Glutamatergic neuron (in vitro differentiated cells): ENCODE data around the gene MICAL3. TPM values are rescaled to one million over a fixed set of nuclear protein-coding genes. Genes with fewer than 3 reads are reported as not detected.
A peak's percentile ranks its signal among the peaks of the same experiment; 100 is the strongest.

Experiments used
- DNase-seq: peaks from one replicate; pipeline ENCODE4 v3.0.0; 2022
- H3K27ac Mint-ChIP-seq: one replicate; pipeline ENCODE4 v1.8.0; 2020; ENCODE audit warnings: mild to moderate bottlenecking, mixed read lengths, inconsistent platforms; ENCODE audit not compliant: unreplicated experiment
- H3K27me3 Mint-ChIP-seq: one replicate; pipeline ENCODE4 v1.8.0; 2020; ENCODE audit warnings: mild to moderate bottlenecking, moderate library complexity, mixed read lengths, inconsistent platforms; ENCODE audit not compliant: unreplicated experiment
- H3K36me3 Mint-ChIP-seq: one replicate; pipeline ENCODE4 v1.8.0; 2020; ENCODE audit warnings: mild to moderate bottlenecking, mixed read lengths, inconsistent platforms; ENCODE audit not compliant: unreplicated experiment
- H3K4me1 Mint-ChIP-seq: one replicate; pipeline ENCODE4 v1.8.0; 2020; ENCODE audit warnings: mild to moderate bottlenecking, low read depth, mixed read lengths, inconsistent platforms; ENCODE audit not compliant: unreplicated experiment
- H3K4me3 Mint-ChIP-seq: one replicate; pipeline ENCODE4 v1.8.0; 2020; ENCODE audit warnings: mild to moderate bottlenecking, mixed read lengths, inconsistent platforms; ENCODE audit not compliant: unreplicated experiment
- H3K9me3 Mint-ChIP-seq: one replicate; pipeline ENCODE4 v1.8.0; 2020; ENCODE audit warnings: mild to moderate bottlenecking, moderate library complexity, mixed read lengths, inconsistent platforms; ENCODE audit not compliant: unreplicated experiment
- total RNA-seq: library from RNA; stranded (reverse); fragmentation: NEBNext Ultra II Directional; extraction: Animal tissue kit (Norgen Biotek cat#: 25700); gene quantifications from one replicate; pipeline ENCODE4 v1.2.1, GENCODE V29; 2021; ENCODE audit not compliant: unreplicated experiment
- TF ChIP-seq, protein P1 (sequence below): fragments of 200-600 bp; sonication (generic); IDR thresholded peaks from one replicate; pipeline ENCODE4 v1.5.0; 2021; ENCODE audit not compliant: partially characterized antibody, unreplicated experiment

Gene MICAL3
- total RNA-seq, 1 donor from 2014 or later: 132 TPM

DNA sequence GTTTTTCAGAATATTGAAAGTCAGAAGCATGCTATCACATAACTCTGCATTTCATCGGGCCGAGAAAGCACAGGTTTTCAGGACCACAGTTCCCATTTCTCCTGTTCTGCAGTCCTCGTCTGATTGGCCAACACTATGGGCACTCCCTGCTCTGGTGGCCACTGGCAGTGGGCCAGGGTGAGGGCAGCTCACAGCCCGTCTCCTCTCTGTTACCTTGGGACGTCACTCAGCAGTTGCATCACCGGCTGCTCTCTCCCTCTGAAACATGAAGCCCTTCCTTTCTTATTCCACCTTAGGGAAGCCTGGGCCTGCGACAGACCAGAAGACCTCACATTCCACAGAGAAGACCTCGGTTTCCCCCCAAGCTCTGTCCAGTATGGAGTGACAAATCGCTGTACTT is 11.4 kb upstream of the MICAL3 start:
- no peaks in the 10 kb centered on the region for H3K27me3 Mint-ChIP-seq
- TF ChIP-seq, protein P1, sequence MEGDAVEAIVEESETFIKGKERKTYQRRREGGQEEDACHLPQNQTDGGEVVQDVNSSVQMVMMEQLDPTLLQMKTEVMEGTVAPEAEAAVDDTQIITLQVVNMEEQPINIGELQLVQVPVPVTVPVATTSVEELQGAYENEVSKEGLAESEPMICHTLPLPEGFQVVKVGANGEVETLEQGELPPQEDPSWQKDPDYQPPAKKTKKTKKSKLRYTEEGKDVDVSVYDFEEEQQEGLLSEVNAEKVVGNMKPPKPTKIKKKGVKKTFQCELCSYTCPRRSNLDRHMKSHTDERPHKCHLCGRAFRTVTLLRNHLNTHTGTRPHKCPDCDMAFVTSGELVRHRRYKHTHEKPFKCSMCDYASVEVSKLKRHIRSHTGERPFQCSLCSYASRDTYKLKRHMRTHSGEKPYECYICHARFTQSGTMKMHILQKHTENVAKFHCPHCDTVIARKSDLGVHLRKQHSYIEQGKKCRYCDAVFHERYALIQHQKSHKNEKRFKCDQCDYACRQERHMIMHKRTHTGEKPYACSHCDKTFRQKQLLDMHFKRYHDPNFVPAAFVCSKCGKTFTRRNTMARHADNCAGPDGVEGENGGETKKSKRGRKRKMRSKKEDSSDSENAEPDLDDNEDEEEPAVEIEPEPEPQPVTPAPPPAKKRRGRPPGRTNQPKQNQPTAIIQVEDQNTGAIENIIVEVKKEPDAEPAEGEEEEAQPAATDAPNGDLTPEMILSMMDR: no peak
- no peak for DNase-seq
- peaks cover 6% of the 10 kb centered on the region for H3K4me1 Mint-ChIP-seq
- no peak overlapping the region for H3K27ac Mint-ChIP-seq
- H3K4me3 Mint-ChIP-seq: no peak overlapping the region
- peaks cover 2% of the 10 kb centered on the region for H3K9me3 Mint-ChIP-seq
- H3K36me3 Mint-ChIP-seq: no peaks in the 10 kb centered on the region

DNA sequence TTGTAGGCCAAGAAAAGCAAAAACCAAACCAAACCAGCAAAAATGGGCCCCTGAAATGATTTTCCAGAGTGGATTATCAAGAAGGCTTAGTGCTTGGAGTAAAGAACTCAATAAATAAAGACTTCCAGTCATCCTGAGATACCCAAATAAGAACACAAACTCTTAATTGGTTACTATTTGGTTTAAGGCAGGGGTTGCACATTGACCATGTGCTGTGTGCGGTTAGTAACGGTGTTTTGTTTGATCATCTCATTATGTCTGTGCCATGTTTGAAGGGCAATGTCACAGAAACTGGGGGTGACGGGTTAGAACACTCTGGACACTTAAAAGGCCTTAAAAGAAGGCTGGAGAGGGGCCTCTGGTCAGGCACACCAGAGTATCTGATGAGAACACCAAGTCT is 9.7 kb upstream of the MICAL3 start:
- Mint-ChIP-seq H3K9me3 (peaks cover under 1% of the 10 kb centered on the region), H3K27me3 (peaks cover 2% of the 10 kb centered on the region), H3K4me1 (peaks cover 6% of the 10 kb centered on the region), H3K27ac (no peak overlapping the region), H3K36me3 (no peaks in the 10 kb centered on the region), H3K4me3 (no peak overlapping the region)
- TF ChIP-seq, protein P1: no peak
- no peak for DNase-seq

DNA sequence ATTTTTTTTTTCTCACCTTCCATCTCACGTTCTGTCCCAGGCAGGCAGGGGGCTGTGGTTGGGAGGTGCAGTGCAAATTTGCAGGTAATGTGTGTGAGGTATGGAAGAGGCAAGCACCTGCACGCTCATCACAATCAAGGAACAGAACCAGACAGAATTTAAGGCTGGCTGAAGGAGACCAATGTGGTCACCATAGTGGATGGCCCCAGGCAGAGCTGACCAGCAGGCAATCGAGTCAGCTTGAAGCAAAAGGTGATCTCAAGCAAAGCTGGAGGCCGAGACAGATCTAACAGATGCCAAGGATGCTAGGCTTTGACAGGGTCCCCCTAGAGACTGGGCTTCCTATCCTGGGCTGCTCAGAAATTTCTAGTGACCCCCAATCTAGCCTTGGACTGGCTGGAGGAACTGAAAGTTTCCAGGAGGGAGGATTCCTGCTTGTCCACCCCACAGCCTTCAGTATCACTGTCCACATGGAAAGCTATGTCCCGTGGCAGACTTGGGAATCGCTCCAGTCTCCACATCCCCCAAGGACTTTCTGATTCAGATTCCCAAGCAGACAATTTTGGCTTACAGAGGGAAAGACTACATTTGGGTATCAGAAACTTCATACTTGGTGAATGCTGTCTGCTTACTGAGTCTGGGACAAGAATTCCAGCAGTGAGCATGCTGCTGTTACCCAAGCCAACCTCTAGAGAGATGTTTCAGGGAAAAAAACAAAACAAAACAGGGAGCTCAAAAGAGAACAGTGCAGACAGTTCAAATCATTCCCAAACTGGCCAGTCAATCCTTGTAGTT is 9.0 kb upstream of the MICAL3 start:
- no peaks in the 10 kb centered on the region for H3K9me3 Mint-ChIP-seq
- peaks cover 6% of the 10 kb centered on the region for H3K4me1 Mint-ChIP-seq
- peaks cover 2% of the 10 kb centered on the region for H3K27me3 Mint-ChIP-seq
- TF ChIP-seq, protein P1: no peak
- H3K4me3 Mint-ChIP-seq: peak overlapping the region; percentile 34
- no peak for DNase-seq
- peak overlapping the region; percentile 23 for H3K27ac Mint-ChIP-seq
- no peaks in the 10 kb centered on the region for H3K36me3 Mint-ChIP-seq

- no peak overlapping the region for H3K4me3 Mint-ChIP-seq
- H3K9me3 Mint-ChIP-seq: no peaks in the 10 kb centered on the region
- TF ChIP-seq, protein P1: no peak
- H3K27ac Mint-ChIP-seq: no peak overlapping the region
- peaks cover 6% of the 10 kb centered on the region for H3K4me1 Mint-ChIP-seq
- no peak for DNase-seq
- no peaks in the 10 kb centered on the region for H3K36me3 Mint-ChIP-seq
- H3K27me3 Mint-ChIP-seq: peaks cover 2% of the 10 kb centered on the region
Observed at GRCh38 chr22:18032455-18033101, 8.2 kb upstream of the MICAL3 start.
